Neutrophil (primary cell): ENCODE results near the gene MT1B.

Experiments
- H3K27ac ChIP-seq: fragments of 200-600 bp; sonication (generic); 2 replicates; pipeline ENCODE4 v1.5.1; 2016; ENCODE audit warnings: mild to moderate bottlenecking, moderate library complexity
- H3K27me3 ChIP-seq: fragments of 200-600 bp; sonication (generic); 2 replicates; pipeline ENCODE4 v1.6.0; 2016; ENCODE audit warnings: mild to moderate bottlenecking
- H3K36me3 ChIP-seq: fragments of 200-600 bp; sonication (generic); 2 replicates; pipeline ENCODE4 v1.5.1; 2017
- H3K4me1 ChIP-seq, 2 experiments: fragments of 200-600 bp in 1 of 2; sonication (generic) in 1 of 2; 1 replicate in 1 of 2; 2 replicates in 1 of 2; pipeline versions ENCODE4 v1.5.1 to v1.6.1; 2013 to 2016; ENCODE audit warnings: low read depth in 1 of 2, low read length in 1 of 2, mild to moderate bottlenecking in 1 of 2, moderate library complexity in 1 of 2; ENCODE audit not compliant: control insufficient read depth in 1 of 2, insufficient read depth in 1 of 2
- H3K4me3 ChIP-seq, 2 experiments: fragments of 200-600 bp in 1 of 2; sonication (generic) in 1 of 2; 1 replicate in 1 of 2; 2 replicates in 1 of 2; pipeline ENCODE4 v1.5.1; 2013 to 2016; ENCODE audit warnings: low read depth in 1 of 2, low read length in 1 of 2, mild to moderate bottlenecking in 1 of 2, moderate library complexity in 1 of 2
- H3K9me3 ChIP-seq: fragments of 200-600 bp; sonication (generic); 2 replicates; pipeline ENCODE4 v1.5.1; 2016
- TF ChIP-seq, protein P1 (sequence below): fragments of 200-600 bp; sonication (generic); IDR thresholded peaks from 2 replicates; pipeline ENCODE4 v1.5.1; 2016; ENCODE audit warnings: antibody characterized with exemption

The MT1B gene

DNA sequence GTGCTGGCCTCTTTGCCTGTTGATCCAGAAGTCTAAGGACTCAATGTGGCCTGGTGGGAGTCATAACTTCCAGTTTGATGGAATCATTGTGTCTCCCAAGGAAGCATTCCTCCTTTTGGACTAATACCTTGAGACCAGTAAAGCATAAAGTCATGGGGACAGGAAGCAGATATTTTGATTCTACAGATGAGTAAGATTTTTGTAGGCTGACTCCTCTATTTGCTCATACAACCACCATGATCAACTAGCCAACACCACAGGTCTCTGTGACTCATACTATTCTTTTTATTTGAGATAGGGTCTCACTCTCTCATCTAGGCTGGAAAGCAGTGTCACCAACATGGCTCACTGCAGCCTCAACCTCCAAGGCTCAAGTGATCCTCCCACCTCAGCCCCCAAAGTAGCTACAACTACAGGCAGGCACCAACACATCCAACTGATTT lies 37.1 kb upstream of the MT1B start:
- H3K27me3 ChIP-seq: peaks cover 50% of the 10 kb centered on the region
- no peak overlapping the region for H3K27ac ChIP-seq
- H3K9me3 ChIP-seq: no peaks in the 10 kb centered on the region
- no peak overlapping the region for H3K4me3 ChIP-seq
- TF ChIP-seq, protein P1, sequence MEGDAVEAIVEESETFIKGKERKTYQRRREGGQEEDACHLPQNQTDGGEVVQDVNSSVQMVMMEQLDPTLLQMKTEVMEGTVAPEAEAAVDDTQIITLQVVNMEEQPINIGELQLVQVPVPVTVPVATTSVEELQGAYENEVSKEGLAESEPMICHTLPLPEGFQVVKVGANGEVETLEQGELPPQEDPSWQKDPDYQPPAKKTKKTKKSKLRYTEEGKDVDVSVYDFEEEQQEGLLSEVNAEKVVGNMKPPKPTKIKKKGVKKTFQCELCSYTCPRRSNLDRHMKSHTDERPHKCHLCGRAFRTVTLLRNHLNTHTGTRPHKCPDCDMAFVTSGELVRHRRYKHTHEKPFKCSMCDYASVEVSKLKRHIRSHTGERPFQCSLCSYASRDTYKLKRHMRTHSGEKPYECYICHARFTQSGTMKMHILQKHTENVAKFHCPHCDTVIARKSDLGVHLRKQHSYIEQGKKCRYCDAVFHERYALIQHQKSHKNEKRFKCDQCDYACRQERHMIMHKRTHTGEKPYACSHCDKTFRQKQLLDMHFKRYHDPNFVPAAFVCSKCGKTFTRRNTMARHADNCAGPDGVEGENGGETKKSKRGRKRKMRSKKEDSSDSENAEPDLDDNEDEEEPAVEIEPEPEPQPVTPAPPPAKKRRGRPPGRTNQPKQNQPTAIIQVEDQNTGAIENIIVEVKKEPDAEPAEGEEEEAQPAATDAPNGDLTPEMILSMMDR: no peak
- peaks cover 16 to 19% of the 10 kb centered on the region in 2 experiments for H3K4me1 ChIP-seq
- H3K36me3 ChIP-seq: no peaks in the 10 kb centered on the region

DNA sequence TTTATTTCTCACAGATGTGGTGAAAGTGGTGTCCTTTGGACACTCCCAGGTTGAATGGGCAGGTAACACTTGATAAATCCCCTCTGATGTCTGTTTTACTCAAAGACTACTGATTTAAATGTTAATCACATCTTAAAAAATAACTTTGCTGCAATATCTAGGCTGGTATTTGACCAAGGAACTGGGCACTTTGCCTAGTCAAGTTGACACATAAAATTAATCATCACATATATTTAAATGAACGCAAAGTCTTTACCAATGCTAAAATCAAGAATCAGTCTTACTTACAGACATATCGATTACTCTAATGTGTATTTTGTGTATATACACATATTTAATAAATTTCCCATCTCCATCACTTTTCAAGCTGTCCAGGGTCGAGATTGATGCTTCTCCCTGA lies 36.3 kb upstream of the MT1B start:
- no peaks in the 10 kb centered on the region for H3K36me3 ChIP-seq
- TF ChIP-seq, protein P1: no peak

DNA sequence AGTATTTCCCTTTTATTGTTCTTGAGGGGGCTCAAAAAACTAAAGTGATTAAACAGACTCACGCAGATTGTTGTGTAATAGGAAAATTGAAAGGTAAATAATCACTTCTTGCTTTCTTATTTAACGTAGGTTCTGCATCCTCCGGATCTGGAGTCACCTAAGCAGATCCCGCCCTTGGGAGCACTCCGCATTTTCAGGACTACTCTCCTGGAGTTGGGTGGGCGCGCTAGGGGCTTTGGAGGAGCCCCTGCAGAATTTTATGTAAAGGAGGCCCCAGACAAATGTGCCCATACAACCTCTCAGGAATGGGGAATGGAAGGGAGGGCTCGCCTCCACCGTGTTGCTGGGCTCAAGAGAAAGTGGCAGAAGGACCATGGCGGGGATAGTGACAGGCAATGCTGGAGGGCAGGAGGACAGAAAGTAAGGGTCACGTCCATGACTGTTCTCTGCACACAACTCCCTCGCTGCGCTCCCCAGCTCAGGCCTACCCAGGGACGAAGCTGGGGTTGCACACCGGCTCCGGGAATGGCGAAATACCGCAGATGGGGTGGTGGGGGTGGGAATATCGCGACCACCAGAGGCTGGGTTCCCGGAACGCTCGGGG lies 35.0 kb upstream of the MT1B start:
- H3K36me3 ChIP-seq: no peaks in the 10 kb centered on the region
- H3K4me1 ChIP-seq: peaks cover 9 to 11% of the 10 kb centered on the region in 2 experiments
- peak overlapping the region in 1 of 2 experiments; percentile 43 for H3K4me3 ChIP-seq
- H3K27ac ChIP-seq: no peak overlapping the region
- TF ChIP-seq, protein P1: no peak
- H3K27me3 ChIP-seq: peaks cover 70% of the 10 kb centered on the region
- H3K9me3 ChIP-seq: no peaks in the 10 kb centered on the region

More for the DNA sequence above, 36.3 kb upstream of the MT1B start:
- Histone ChIP-seq H3K9me3 (no peaks in the 10 kb centered on the region), H3K4me3 (no peak overlapping the region), H3K4me1 (peaks cover 9 to 11% of the 10 kb centered on the region in 2 experiments), H3K27ac (no peak overlapping the region), H3K27me3 (peaks cover 57% of the 10 kb centered on the region)

DNA sequence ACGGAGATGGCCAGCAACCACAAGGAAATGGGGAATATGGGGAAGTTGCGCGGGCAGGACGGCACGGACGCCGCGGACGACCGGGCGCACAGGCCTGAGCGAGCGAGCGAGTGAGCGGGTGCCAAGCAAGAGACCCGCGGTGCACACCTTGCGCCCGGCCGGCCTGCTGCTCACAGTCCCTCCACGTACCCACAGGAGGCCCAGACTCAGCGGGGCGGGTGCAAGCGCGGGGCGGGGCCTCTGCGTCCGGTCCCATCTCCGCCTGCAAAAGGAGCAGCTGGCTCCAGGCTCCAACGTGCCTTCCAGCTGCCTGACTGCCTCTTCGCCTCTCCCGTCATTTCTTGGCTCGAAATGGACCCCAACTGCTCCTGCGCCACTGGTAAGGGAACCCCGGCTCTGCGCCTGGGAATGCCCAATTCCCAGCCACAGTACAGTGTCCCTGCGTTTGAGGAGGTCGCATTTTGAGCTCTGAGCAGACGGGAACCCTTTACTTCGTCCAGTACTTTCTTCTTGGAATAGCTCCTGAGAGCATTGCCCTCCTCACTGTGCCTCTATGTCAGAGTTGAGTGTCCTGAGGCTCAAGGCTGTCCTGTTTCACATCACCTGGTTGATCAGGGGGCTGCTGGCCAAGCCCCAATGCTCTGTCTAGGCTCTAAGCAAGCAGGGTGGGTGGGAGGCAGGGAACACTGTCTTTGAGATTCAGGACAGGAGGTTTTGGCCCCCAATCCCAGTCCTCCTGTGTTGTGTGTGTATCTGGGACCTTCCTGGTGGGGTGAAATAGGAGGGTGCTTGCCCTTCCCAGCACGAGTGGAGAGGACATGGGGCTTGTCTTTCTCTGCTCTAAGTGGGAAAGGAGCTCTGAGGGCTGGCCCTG lies 34.2 kb upstream of the MT1B start:
- TF ChIP-seq, protein P1: no peak
- peaks cover 9 to 11% of the 10 kb centered on the region in 2 experiments for H3K4me1 ChIP-seq
- peak overlapping the region in 1 of 2 experiments; percentile 43 for H3K4me3 ChIP-seq
- H3K27me3 ChIP-seq: peaks cover 77% of the 10 kb centered on the region
- H3K27ac ChIP-seq: no peak overlapping the region
- no peaks in the 10 kb centered on the region for H3K36me3 ChIP-seq
- H3K9me3 ChIP-seq: no peaks in the 10 kb centered on the region

DNA sequence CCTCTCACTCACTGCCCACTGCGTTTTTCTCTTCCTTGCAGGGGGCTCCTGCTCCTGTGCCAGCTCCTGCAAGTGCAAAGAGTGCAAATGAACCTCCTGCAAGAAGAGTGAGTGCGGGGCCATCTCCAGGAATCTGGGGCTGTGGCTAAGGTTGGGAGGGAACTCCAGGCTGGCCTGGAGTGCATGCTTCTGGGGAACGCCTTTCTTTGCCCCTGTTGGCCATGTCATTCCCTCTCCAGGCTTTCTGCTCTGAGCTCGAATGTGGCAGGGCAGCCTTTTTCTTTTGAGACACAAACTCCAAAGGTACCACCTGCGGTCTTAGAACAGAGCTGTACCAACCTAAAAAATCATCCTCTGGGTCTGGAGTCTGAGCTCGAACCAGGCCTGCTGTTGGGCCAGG lies 33.5 kb upstream of the MT1B start:
- no peaks in the 10 kb centered on the region for H3K9me3 ChIP-seq
- peaks cover 9 to 11% of the 10 kb centered on the region in 2 experiments for H3K4me1 ChIP-seq
- peaks cover 84% of the 10 kb centered on the region for H3K27me3 ChIP-seq
- no peaks in the 10 kb centered on the region for H3K36me3 ChIP-seq
- no peak overlapping the region for H3K4me3 ChIP-seq
- no peak overlapping the region for H3K27ac ChIP-seq
- TF ChIP-seq, protein P1: no peak
